DND-41 (cell line): ENCODE measurements around the gene FAM83G.

Experiments
- ATAC-seq: fragments of 200-7000 bp; cut with Tn5 transposase; 3 replicates; pipeline ENCODE4 v1.9.1; 2021; ENCODE audit warnings: low read depth; ENCODE audit not compliant: insufficient read depth
- DNase-seq: peaks from one replicate; pipeline ENCODE4 v3.0.0-alpha.2; 2020
- H2AFZ ChIP-seq: 2 replicates; pipeline ENCODE4 v1.6.0; 2012; ENCODE audit warnings: low read depth, low read length
- H3K27ac ChIP-seq: 2 replicates; pipeline ENCODE4 v1.5.1; 2012; ENCODE audit warnings: low read length, inconsistent platforms
- H3K27me3 ChIP-seq: fragments of 200-600 bp; sonication (generic); 2 replicates; pipeline ENCODE4 v1.6.0; 2012; ENCODE audit warnings: low read length, mild to moderate bottlenecking, inconsistent platforms; ENCODE audit not compliant: insufficient read depth, poor library complexity
- H3K36me3 ChIP-seq: 2 replicates; pipeline ENCODE4 v1.5.1; 2012; ENCODE audit warnings: low read length, inconsistent platforms; ENCODE audit not compliant: insufficient read depth
- H3K4me1 ChIP-seq: 2 replicates; pipeline ENCODE4 v1.5.1; 2012; ENCODE audit warnings: mild to moderate bottlenecking, low read length; ENCODE audit not compliant: insufficient read depth
- H3K4me2 ChIP-seq: 2 replicates; pipeline ENCODE4 v1.6.0; 2012; ENCODE audit warnings: mild to moderate bottlenecking, moderate library complexity, low read length, inconsistent platforms; ENCODE audit not compliant: insufficient read depth
- H3K4me3 ChIP-seq, 2 experiments: fragments of 200-600 bp in 1 of 2; shearing (Covaris generic) in 1 of 2; 2 replicates each; pipeline ENCODE4 v1.5.1; 2012 to 2016; ENCODE audit warnings: inconsistent platforms in 2 of 2, low read length in 2 of 2, mild to moderate bottlenecking in 2 of 2, low read depth in 1 of 2, moderate library complexity in 1 of 2
- H3K79me2 ChIP-seq: 2 replicates; pipeline ENCODE4 v1.6.0; 2012; ENCODE audit warnings: low read length, inconsistent platforms; ENCODE audit not compliant: insufficient read depth
- H3K9ac ChIP-seq: 2 replicates; pipeline ENCODE4 v1.6.0; 2012; ENCODE audit warnings: low read depth, mild to moderate bottlenecking, inconsistent platforms, low read length, moderate library complexity
- H3K9me3 ChIP-seq: 2 replicates; pipeline ENCODE4 v1.5.1; 2012; ENCODE audit warnings: low read length, moderate library complexity, mild to moderate bottlenecking, inconsistent platforms; ENCODE audit not compliant: insufficient read depth, severe bottlenecking
- H4K20me1 ChIP-seq: 2 replicates; pipeline ENCODE4 v1.6.0; 2012; ENCODE audit warnings: low read length; ENCODE audit not compliant: insufficient read depth
- EZH2 ChIP-seq: IDR thresholded peaks from 3 replicates; pipeline ENCODE4 v1.6.1; 2012; ENCODE audit warnings: borderline replicate concordance, low read depth, mild to moderate bottlenecking, moderate library complexity, low read length, inconsistent platforms; ENCODE audit not compliant: severe bottlenecking
- TF ChIP-seq, protein P1 (sequence below): IDR thresholded peaks from 2 replicates; pipeline ENCODE4 v1.5.1; 2012; ENCODE audit warnings: borderline replicate concordance, low read length, moderate library complexity, mild to moderate bottlenecking; ENCODE audit not compliant: poor library complexity, severe bottlenecking; ENCODE audit errors: extremely low read depth

Gene FAM83G

GRCh38 chr17:19009970-19010369 is 5.4 kb upstream of the FAM83G start:
- Histone ChIP-seq H3K4me2 (no peak overlapping the region), H3K36me3 (no peaks in the 10 kb centered on the region), H3K79me2 (no peaks in the 10 kb centered on the region), H4K20me1 (peaks cover 7% of the 10 kb centered on the region; the same call in 1 of the 2 replicates), H3K27ac (no peak overlapping the region), H3K4me1 (no peaks in the 10 kb centered on the region), H3K9ac (no peak overlapping the region), H2AFZ (no peak overlapping the region), H3K27me3 (no peaks in the 10 kb centered on the region), H3K9me3 (no peaks in the 10 kb centered on the region), H3K4me3 (no peak overlapping the region)
- no peak for TF ChIP-seq EZH2
- TF ChIP-seq, protein P1, sequence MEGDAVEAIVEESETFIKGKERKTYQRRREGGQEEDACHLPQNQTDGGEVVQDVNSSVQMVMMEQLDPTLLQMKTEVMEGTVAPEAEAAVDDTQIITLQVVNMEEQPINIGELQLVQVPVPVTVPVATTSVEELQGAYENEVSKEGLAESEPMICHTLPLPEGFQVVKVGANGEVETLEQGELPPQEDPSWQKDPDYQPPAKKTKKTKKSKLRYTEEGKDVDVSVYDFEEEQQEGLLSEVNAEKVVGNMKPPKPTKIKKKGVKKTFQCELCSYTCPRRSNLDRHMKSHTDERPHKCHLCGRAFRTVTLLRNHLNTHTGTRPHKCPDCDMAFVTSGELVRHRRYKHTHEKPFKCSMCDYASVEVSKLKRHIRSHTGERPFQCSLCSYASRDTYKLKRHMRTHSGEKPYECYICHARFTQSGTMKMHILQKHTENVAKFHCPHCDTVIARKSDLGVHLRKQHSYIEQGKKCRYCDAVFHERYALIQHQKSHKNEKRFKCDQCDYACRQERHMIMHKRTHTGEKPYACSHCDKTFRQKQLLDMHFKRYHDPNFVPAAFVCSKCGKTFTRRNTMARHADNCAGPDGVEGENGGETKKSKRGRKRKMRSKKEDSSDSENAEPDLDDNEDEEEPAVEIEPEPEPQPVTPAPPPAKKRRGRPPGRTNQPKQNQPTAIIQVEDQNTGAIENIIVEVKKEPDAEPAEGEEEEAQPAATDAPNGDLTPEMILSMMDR, result no peak
- DNase-seq (no peak), ATAC-seq (no peak)

- no peak for ATAC-seq
- Histone ChIP-seq H3K4me2 (no peak overlapping the region), H3K27me3 (no peaks in the 10 kb centered on the region), H4K20me1 (no peaks in the 10 kb centered on the region), H3K36me3 (no peaks in the 10 kb centered on the region), H3K4me1 (no peaks in the 10 kb centered on the region), H3K4me3 (no peak overlapping the region), H2AFZ (no peak overlapping the region), H3K9ac (no peak overlapping the region), H3K9me3 (no peaks in the 10 kb centered on the region), H3K27ac (no peak overlapping the region), H3K79me2 (no peaks in the 10 kb centered on the region)
- TF ChIP-seq, protein P1, result no peak
- no peak for TF ChIP-seq EZH2
- DNase-seq, result no peak
Observed at GRCh38 chr17:19006698-19007097, 2.1 kb upstream of the FAM83G start.

- H3K9ac ChIP-seq, result no peak overlapping the region
- no peak overlapping the region for H3K4me3 ChIP-seq
- H3K4me2 ChIP-seq, result no peak overlapping the region
- H3K4me1 ChIP-seq, result no peaks in the 10 kb centered on the region
- no peak for DNase-seq
- no peak for TF ChIP-seq EZH2
- TF ChIP-seq, protein P1, result no peak
- H3K36me3 ChIP-seq, result no peaks in the 10 kb centered on the region
- no peaks in the 10 kb centered on the region for H4K20me1 ChIP-seq
- H3K27me3 ChIP-seq, result no peaks in the 10 kb centered on the region
- H3K79me2 ChIP-seq, result no peaks in the 10 kb centered on the region
- no peak overlapping the region for H3K27ac ChIP-seq
- no peaks in the 10 kb centered on the region for H3K9me3 ChIP-seq
- no peak overlapping the region for H2AFZ ChIP-seq
- ATAC-seq, result no peak
Observed at GRCh38 chr17:19005789-19006430, 1.3 kb upstream of the FAM83G start.
